ENCODE results near the gene FOXI2.

The FOXI2 gene

GRCh38 chr10:127743205-127743604 lies 6.2 kb downstream of the FOXI2 start:
- no peak for DNase-seq (ENCODE audit: low read depth in 2 of 2)

- DNase-seq (ENCODE audit: low read depth in 2 of 2): no peak
Measured at GRCh38 chr10:127744956-127745355, 8.0 kb downstream of the FOXI2 start.

GRCh38 chr10:127745861-127746260 lies 8.9 kb downstream of the FOXI2 start:
- no peak for DNase-seq (ENCODE audit: low read depth in 2 of 2)

GRCh38 chr10:127755753-127756152 lies 18.8 kb downstream of the FOXI2 start:
- no peak for DNase-seq (ENCODE audit: low read depth in 2 of 2)

- DNase-seq (ENCODE audit: low read depth in 2 of 2): no peak
Measured at GRCh38 chr10:127756264-127756663, 19.3 kb downstream of the FOXI2 start.

GRCh38 chr10:127757033-127757432 lies 20.0 kb downstream of the FOXI2 start:
- no peak for DNase-seq (ENCODE audit: low read depth in 2 of 2)

- no peak for DNase-seq (ENCODE audit: low read depth in 2 of 2)
Measured at GRCh38 chr10:127759276-127759675, 22.3 kb downstream of the FOXI2 start.

- no peak for DNase-seq (ENCODE audit: low read depth in 2 of 2)
Measured at GRCh38 chr10:127762925-127763324, 25.9 kb downstream of the FOXI2 start.

GRCh38 chr10:127774766-127775559 lies 38.0 kb downstream of the FOXI2 start:
- DNase-seq (ENCODE audit: low read depth in 2 of 2): no peak

GRCh38 chr10:127776816-127777215 lies 39.8 kb downstream of the FOXI2 start:
- no peak for DNase-seq (ENCODE audit: low read depth in 2 of 2)

GRCh38 chr10:127781412-127781811 lies 44.4 kb downstream of the FOXI2 start:
- DNase-seq (ENCODE audit: low read depth in 2 of 2): no peak

GRCh38 chr10:127787873-127788272 lies 50.9 kb downstream of the FOXI2 start:
- DNase-seq (ENCODE audit: low read depth in 2 of 2): no peak

- DNase-seq (ENCODE audit: low read depth in 2 of 2): no peak
Measured at GRCh38 chr10:127790066-127790624, 53.2 kb downstream of the FOXI2 start.
